HS-5 (cell line): Measurements from ENCODE around the gene LHB.
"Not testable (repeated sequence)": the region's sequence is repeated elsewhere in the genome, so short reads cannot be mapped to it uniquely, and the experiment has no call there.

ENCODE experiments used
- DNase-seq: peaks from one replicate; pipeline ENCODE4 v3.0.0-alpha.2; 2012; ENCODE audit warnings: low read depth

Gene LHB

GRCh38 chr19:49017041-49017665, at the start of gene LHB:
Gene LHB, minus strand, starts transcription at chr19:49017091. Its CDS starts 10 bp downstream, at chr19:49017081.
- DNase-seq, result no peak

- DNase-seq, result no peak
Observed at GRCh38 chr19:49065905-49066512, 49.1 kb upstream of the LHB start.

GRCh38 chr19:49064768-49065611, 48.1 kb upstream of the LHB start, which contains the start of gene NTF4:
Gene NTF4, minus strand, starts transcription at chr19:49064818. Its CDS starts 2,821 bp downstream, at chr19:49061997.
- no peak for DNase-seq

GRCh38 chr19:49064029-49064629, 47.2 kb upstream of the LHB start:
- DNase-seq, result no peak

- DNase-seq, result no peak
Observed at GRCh38 chr19:49061445-49061844, 44.6 kb upstream of the LHB start.

- no peak for DNase-seq
Observed at GRCh38 chr19:49061000-49061399, 44.1 kb upstream of the LHB start.

GRCh38 chr19:49059053-49059452, 42.2 kb upstream of the LHB start:
- no peak for DNase-seq

- DNase-seq, result no peak
Observed at GRCh38 chr19:49058562-49058961, 41.7 kb upstream of the LHB start.

GRCh38 chr19:49057636-49058234, 40.8 kb upstream of the LHB start, which contains the start of gene CGB7:
Gene CGB7, minus strand, starts transcription at chr19:49057749. Its CDS starts 2,374 bp downstream, at chr19:49055375.
- DNase-seq, result no peak

GRCh38 chr19:49056902-49057596, 40.2 kb upstream of the LHB start:
- not testable (repeated sequence) for DNase-seq

GRCh38 chr19:49056101-49056901, 39.4 kb upstream of the LHB start:
- no peak for DNase-seq

- not testable (repeated sequence) for DNase-seq
Observed at GRCh38 chr19:49050376-49051033, 33.6 kb upstream of the LHB start.

GRCh38 chr19:49049834-49050233, 32.9 kb upstream of the LHB start:
- DNase-seq, result not testable (repeated sequence)

- DNase-seq, result not testable (repeated sequence)
Observed at GRCh38 chr19:49049011-49049410, 32.1 kb upstream of the LHB start, which contains the start of gene CGB8. Gene CGB8, minus strand, starts transcription at chr19:49049111. Its CDS starts 372 bp downstream, at chr19:49048739.

GRCh38 chr19:49043548-49043947, 26.7 kb upstream of the LHB start, which contains the start of gene CGB5:
Gene CGB5, plus strand, starts transcription at chr19:49043848. Its CDS starts 362 bp downstream, at chr19:49044210.
- not testable (repeated sequence) for DNase-seq

- DNase-seq, result not testable (repeated sequence)
Observed at GRCh38 chr19:49042666-49043065, 25.8 kb upstream of the LHB start.

GRCh38 chr19:49042177-49042576, 25.3 kb upstream of the LHB start:
- DNase-seq, result no peak

- not testable (repeated sequence) for DNase-seq
Observed at GRCh38 chr19:49039736-49040135, 22.8 kb upstream of the LHB start.

- DNase-seq, result not testable (repeated sequence)
Observed at GRCh38 chr19:49038557-49039276, 21.8 kb upstream of the LHB start.
